Neutrophil (primary cell): ENCODE data around the gene BCL6.
A peak's percentile ranks its signal among the peaks of the same experiment; 100 is the strongest.
"Not testable (repeated sequence)": the region's sequence is repeated elsewhere in the genome, so short reads cannot be mapped to it uniquely, and the experiment has no call there.

Experiments used
- H3K27ac ChIP-seq: fragments of 200-600 bp; sonication (generic); 2 replicates; pipeline ENCODE4 v1.5.1; 2016; ENCODE audit warnings: mild to moderate bottlenecking, moderate library complexity
- H3K27me3 ChIP-seq: fragments of 200-600 bp; sonication (generic); 2 replicates; pipeline ENCODE4 v1.6.0; 2016; ENCODE audit warnings: mild to moderate bottlenecking
- H3K36me3 ChIP-seq: fragments of 200-600 bp; sonication (generic); 2 replicates; pipeline ENCODE4 v1.5.1; 2017
- H3K4me1 ChIP-seq, 2 experiments: fragments of 200-600 bp in 1 of 2; sonication (generic) in 1 of 2; 1 replicate in 1 of 2; 2 replicates in 1 of 2; pipeline versions ENCODE4 v1.5.1 to v1.6.1; 2013 to 2016; ENCODE audit warnings: low read depth in 1 of 2, low read length in 1 of 2, mild to moderate bottlenecking in 1 of 2, moderate library complexity in 1 of 2; ENCODE audit not compliant: control insufficient read depth in 1 of 2, insufficient read depth in 1 of 2
- H3K4me3 ChIP-seq, 2 experiments: fragments of 200-600 bp in 1 of 2; sonication (generic) in 1 of 2; 1 replicate in 1 of 2; 2 replicates in 1 of 2; pipeline ENCODE4 v1.5.1; 2013 to 2016; ENCODE audit warnings: low read depth in 1 of 2, low read length in 1 of 2, mild to moderate bottlenecking in 1 of 2, moderate library complexity in 1 of 2
- H3K9me3 ChIP-seq: fragments of 200-600 bp; sonication (generic); 2 replicates; pipeline ENCODE4 v1.5.1; 2016
- TF ChIP-seq, protein P1 (sequence below): fragments of 200-600 bp; sonication (generic); IDR thresholded peaks from 2 replicates; pipeline ENCODE4 v1.5.1; 2016; ENCODE audit warnings: antibody characterized with exemption

BCL6 gene

DNA sequence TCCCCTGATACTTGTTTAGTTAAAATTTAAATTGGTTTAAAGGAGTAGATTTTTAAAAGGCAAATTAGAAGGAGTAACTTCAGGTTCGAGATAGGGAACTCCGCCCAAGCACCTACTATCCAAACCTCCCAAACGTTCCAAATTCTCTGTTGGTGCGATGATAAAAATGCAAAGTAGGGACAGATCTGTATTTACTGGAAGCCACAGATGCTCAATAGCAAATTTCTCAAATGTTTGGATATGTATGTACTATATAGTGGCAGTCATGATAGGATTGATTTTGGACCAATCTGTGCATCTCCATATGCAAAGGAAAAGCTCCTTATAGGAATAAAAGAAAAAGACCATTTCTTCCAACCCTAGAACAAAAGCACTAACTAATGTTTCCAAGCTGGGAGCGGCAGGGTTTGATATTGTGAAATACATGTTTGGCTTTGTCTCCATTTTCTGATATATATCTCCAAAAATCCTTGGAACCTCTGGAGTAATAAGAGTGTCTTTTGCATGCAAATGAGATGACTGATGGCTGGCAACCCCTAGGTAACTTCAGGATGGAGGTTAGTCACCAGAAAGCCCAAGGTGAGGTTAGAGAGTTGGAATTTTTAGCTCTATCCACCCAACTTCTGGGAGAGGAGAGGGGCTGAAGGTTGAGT, 58.5 kb downstream of the BCL6 start:
- Histone ChIP-seq H3K36me3 (no peaks in the 10 kb centered on the region), H3K27ac (no peak overlapping the region), H3K4me3 (no peak overlapping the region), H3K27me3 (peaks cover 54% of the 10 kb centered on the region), H3K9me3 (no peaks in the 10 kb centered on the region), H3K4me1 (no peaks in the 10 kb centered on the region)
- TF ChIP-seq, protein P1, sequence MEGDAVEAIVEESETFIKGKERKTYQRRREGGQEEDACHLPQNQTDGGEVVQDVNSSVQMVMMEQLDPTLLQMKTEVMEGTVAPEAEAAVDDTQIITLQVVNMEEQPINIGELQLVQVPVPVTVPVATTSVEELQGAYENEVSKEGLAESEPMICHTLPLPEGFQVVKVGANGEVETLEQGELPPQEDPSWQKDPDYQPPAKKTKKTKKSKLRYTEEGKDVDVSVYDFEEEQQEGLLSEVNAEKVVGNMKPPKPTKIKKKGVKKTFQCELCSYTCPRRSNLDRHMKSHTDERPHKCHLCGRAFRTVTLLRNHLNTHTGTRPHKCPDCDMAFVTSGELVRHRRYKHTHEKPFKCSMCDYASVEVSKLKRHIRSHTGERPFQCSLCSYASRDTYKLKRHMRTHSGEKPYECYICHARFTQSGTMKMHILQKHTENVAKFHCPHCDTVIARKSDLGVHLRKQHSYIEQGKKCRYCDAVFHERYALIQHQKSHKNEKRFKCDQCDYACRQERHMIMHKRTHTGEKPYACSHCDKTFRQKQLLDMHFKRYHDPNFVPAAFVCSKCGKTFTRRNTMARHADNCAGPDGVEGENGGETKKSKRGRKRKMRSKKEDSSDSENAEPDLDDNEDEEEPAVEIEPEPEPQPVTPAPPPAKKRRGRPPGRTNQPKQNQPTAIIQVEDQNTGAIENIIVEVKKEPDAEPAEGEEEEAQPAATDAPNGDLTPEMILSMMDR = no peak

GRCh38 chr3:187685948-187686347, 59.3 kb downstream of the BCL6 start:
- Histone ChIP-seq H3K4me3 (no peak overlapping the region), H3K27me3 (peaks cover 56% of the 10 kb centered on the region), H3K4me1 (no peaks in the 10 kb centered on the region), H3K36me3 (no peaks in the 10 kb centered on the region), H3K9me3 (no peaks in the 10 kb centered on the region), H3K27ac (no peak overlapping the region)
- TF ChIP-seq, protein P1 = no peak

- TF ChIP-seq, protein P1 = no peak
- H3K27ac ChIP-seq = no peak overlapping the region
- H3K9me3 ChIP-seq = no peaks in the 10 kb centered on the region
- no peaks in the 10 kb centered on the region for H3K4me1 ChIP-seq
- no peaks in the 10 kb centered on the region for H3K36me3 ChIP-seq
- H3K27me3 ChIP-seq = peaks cover 45% of the 10 kb centered on the region
- H3K4me3 ChIP-seq = no peak overlapping the region
Observed at GRCh38 chr3:187684880-187685279, 60.4 kb downstream of the BCL6 start.

- Histone ChIP-seq H3K9me3 (no peaks in the 10 kb centered on the region), H3K36me3 (no peaks in the 10 kb centered on the region), H3K27ac (no peak overlapping the region), H3K4me3 (no peak overlapping the region), H3K4me1 (no peaks in the 10 kb centered on the region), H3K27me3 (peaks cover 41% of the 10 kb centered on the region)
- TF ChIP-seq, protein P1 = no peak
Observed at GRCh38 chr3:187684444-187684843, 60.8 kb downstream of the BCL6 start.

GRCh38 chr3:187681756-187682155, 63.5 kb downstream of the BCL6 start:
- H3K27ac ChIP-seq, H3K4me3 ChIP-seq, H3K36me3 ChIP-seq, H3K9me3 ChIP-seq, H3K4me1 ChIP-seq: not testable (repeated sequence)
- peaks cover 37% of the 10 kb centered on the region for H3K27me3 ChIP-seq

- peaks cover 56% of the 10 kb centered on the region for H3K27me3 ChIP-seq
- no peaks in the 10 kb centered on the region for H3K4me1 ChIP-seq
- H3K9me3 ChIP-seq = no peaks in the 10 kb centered on the region
- no peak overlapping the region for H3K4me3 ChIP-seq
- no peak overlapping the region for H3K27ac ChIP-seq
- TF ChIP-seq, protein P1 = peak; percentile 67
- H3K36me3 ChIP-seq = no peaks in the 10 kb centered on the region
Observed at GRCh38 chr3:187679638-187680396, 65.5 kb downstream of the BCL6 start.
